ENCODE data around the gene KCNB1.

Gene KCNB1

DNA sequence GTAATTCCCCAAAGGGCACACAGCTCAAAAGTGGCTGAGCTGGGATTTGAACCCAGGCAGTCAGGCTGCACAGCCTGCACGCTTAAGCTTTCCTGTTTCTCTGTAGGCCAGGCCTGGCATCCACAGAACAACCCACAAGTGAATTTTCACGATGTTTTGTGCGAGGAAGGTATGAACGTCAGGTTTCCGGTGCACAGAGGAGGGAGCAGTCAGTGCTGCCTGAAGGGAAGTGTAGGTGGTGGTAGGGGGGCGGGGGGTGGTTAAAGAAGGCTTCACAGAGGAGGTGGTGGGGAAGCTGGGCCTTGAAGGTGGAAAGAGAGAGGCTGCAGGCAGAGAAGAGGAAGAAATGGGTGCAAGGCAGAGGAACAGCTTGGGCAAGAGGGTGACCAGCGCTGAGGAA lies 14.1 kb downstream of the KCNB1 start:
- no peak for DNase-seq

DNA sequence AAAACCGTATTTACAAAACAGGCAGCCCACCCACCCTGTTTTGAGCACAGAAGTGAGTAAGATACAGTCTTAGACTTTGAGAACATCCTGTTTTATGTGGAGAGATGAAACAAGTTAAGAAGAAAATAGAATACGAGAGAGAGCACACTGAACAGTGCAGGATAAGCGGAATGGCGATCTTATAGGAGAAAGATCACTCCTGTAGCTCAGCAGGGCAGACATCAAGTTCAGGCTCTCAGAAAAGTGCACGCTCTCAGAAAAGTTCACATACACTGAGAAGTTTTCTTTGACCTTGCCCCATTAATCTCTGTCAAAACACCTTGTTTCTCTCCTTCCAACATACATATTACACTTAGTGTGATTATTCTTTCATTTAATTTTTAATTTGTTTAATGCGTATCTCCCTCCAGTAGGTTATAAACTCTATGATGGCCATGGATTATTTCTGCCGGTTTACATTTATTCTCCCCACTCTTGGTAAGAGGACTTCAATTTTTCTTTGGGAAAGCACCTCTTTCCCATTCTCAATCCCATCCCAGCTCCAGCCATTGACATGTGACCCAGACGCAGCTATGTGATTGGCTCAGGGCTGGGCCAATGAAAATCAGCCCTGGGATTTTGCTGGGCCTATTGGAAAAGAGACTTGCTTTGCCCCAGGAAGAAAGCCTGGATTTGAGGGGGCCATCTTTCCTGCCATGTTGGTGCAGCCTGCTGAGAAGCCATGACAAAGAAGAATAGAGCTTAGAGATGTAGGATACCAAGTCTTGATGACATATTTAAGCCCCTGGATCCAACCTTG lies 16.2 kb downstream of the KCNB1 start:
- DNase-seq: no peak

DNA sequence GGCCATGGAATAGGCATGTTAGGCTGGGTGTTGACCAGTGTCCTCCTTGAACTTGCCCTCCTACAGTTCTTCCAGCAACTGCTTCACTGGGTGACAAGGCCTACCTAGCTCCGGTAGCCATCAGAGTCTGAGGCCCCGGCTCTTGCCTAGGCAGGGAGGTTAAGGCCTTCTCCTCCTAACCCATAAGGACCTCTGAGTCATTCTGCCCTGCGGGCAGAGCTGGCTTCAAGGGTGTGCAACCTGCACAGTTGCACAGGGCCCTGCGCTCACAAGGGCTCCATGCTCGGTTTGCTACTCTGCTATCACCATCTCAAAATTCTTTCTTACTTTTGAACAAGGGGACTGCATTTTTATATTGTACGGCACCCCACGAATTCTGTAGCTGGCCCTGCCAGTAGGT lies 17.9 kb downstream of the KCNB1 start:
- DNase-seq: no peak

DNA sequence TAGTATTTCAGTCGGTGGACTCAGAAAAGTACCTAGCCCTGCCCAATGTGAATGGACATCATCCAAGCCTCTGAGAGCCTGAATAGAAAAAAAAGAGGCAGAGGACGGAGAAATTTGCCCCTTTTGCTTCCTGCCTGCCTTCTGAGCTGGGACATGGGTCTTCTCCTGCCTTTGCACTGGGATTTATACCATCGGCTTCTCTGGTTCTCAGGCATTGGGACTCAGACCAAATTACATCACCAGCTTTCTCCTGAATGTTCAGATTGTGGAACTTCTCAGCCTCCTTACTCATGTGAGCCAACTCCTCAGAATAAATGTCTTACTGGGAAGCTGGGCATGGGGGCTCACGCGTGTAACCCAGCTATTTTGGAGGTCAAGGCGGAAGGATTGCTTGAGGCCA lies 19.8 kb downstream of the KCNB1 start:
- DNase-seq: no peak

DNA sequence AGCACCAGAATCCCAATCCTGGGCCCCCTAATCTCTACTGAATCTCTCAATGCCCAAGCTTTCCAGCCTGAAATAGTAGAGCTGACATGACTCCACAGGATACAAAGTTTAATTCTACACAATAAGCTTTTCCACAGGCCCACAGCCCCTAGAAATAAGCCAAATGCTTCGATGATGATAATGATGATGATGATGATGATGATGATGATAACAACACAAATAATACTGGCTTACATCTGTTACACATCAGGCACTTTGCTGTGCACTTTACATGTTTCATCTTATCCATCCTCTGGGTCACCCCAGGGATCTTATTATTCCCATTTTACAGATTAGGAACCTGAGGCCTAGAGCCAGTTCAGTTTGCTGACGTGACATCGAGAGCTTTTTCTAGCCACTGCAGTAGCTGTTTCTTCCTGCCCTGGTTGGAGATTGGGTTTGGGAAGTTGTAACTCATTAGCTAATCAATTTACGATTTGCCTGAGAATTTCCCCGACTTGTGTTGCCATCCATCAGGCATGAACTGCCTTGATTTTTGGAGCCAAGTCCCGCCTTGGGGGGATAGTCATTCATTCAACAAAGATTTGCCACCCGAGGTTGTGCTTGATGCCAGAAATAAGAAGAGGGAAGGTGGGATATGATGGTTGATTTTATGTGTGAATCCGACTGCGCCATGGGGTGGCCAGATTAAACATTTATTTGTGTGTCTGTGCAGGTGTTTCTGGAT lies 20.4 kb downstream of the KCNB1 start:
- no peak for DNase-seq

DNA sequence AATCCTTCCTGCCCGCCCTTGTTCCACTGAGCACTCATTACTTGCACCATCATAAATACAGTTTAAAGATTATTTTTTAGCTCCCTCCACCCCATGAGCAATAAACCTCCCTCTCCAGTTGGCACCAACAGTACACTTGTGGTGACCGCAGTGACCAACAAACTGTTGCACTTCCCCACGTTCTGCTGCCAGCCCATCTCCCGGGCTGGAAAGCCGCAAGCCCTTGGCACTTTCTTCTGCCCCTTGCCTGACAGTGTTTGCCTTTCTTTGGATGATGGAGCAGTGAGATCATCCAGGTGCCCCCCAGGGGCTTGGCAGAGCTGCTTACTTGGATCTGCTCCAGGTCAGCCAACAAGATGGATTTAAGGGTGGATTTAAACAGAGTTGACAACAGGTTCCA lies 21.6 kb downstream of the KCNB1 start:
- no peak for DNase-seq

DNA sequence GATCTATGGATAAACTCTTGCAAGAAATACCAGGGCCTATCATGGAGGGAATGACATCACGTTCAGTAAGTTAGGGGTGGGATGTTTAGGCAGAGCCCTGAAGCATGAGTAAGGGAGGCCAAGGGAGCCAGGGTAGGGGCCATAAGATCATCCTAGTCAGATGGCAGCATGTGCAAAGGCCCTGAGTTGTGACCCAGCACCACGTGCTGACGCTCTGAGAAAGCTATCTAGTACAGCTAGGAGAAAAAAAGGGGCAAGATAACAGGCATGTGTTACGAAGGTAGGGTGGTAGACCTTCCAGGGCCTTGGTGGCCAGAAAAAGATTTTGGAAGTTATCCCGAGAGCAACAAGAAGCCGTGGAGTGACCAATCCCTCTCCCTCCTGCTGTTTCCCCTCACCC lies 22.3 kb downstream of the KCNB1 start:
- DNase-seq: no peak

DNA sequence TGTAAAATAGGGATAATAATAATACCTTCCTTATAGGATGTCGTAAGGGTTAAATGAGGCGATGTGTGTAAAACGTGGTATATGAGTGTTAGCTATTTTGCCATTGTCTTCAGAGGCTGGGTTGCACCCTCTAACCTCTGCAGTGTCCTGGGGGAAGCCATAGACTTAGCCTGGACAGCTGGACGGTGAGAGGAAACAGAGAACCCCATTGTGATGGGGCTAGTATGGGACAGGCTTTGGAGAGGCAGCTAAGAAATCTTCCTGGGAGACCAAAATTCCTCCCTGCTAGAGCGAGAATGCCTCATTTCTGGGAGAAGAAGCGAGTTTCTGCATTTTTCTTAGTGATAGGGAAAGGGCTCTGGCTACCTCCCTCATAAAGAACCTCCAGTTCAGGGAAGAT lies 22.8 kb downstream of the KCNB1 start:
- DNase-seq: no peak

DNA sequence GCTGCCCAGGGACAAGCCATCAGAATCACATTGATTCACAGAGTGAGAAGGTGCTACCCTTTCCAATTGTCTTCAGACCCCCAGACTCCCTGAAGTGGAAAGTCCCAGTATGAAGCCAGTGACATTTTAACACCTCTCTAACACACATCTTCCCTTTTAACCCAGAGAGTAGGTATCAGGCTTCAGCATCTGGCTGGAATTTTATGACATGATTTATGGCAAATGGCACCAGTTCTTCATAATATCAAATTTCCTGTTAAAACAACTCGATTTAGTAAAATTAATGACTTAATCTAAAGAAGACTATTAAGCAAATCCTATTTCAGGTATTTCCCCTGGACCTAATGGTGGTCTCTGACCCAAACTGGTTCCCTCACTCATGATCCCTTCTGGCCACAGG lies 25.0 kb downstream of the KCNB1 start:
- DNase-seq: no peak

DNA sequence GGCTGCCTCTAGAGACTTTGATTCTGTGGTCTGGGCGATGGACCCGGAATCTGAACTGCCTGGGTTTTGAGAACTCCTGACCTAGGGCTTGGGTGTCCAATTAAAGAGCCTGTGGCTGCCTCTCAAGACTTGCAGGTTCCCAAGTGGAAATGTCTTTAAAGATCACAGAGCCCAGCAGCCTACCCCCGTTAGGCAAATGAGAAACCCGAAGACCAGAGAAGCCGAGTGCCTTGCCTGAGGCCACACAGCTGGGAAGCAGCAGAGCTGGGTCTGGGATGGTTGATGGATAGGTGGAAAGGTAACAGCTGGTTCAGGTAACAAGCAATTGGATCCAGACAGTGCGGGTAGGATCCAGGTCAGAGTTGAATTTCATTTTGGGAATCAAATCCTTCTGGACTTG lies 25.8 kb downstream of the KCNB1 start:
- no peak for DNase-seq

DNA sequence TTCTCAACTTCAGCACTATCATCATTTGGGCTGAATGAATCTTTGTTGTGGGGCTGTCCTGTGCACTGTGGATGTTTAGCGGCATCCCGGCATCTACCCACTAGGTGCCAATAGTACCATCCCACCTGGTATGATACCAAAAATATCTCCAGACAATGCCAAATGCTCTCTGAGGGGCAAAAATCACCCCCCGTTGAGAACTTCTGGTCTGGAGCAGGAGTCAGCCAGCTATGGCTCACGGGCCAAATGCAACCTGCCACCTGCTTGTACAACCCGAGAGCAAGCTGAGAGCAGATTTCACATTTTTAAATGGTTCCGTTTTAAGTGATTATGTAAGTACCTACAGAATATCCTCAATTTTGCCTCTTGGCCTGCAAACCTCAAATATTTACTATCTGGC lies 26.8 kb downstream of the KCNB1 start:
- DNase-seq: no peak

DNA sequence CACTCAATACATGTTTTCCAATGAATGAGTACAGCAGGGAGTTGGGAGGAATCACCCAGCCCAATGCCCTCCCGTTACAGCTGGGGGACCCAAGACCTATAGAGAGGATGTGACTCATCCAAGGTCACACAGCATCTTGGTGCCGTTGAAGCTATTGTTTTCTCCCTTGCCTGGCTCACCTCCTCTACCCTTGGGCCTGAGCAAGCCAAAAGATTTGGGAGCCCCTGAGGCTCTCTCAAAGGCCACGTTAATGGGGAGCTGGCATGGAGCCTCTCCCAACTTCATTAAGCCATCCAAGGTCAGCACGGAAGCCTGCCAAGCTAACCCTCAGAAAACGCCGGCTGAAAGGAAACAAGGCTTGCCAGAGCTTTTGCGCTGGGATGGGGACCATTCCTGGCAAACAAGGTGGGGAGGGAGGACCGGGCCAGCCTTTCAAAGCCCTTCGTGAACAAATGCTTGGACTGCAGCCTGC lies 30.4 kb downstream of the KCNB1 start:
- no peak for DNase-seq

DNA sequence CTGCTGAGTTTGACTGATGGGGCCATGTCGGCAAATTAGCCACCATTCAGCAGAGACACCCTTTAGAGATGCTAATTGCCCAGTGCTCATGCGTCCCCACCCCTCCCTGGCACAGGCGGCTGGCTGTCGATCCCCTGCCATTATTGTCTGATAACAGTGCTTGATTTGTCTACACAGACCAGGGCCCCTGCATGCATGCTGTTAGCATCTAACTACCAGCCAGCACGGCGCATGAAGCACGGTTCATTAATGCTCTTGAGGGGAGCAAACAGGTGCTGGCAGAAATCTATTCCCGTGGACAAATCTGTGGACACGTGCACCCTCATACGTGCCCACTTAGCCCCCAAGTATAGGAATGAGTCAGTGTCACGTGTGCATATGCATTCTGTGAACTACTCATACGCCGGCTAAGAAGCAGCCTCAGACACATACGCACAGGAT lies 32.2 kb downstream of the KCNB1 start:
- no peak for DNase-seq

DNA sequence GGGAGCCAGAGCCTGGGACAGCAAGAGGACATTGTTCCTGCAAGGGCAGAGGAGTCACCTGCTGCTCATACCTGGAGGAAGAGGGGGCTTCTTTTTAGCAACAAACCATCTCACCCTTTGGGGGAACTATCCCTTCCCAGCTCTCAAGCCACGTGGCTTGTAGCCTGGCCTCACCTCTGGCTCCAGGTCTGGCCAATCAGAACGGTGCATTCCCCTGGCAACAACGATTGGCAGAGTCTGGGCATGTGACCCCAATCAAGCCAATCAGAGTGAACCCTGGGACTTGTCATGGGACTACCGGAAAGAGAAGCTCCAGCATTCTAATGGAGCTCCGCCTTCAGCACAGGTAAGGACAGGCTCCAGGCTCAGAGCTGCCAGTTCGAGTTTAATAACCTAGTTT lies 33.6 kb downstream of the KCNB1 start:
- no peak for DNase-seq

DNA sequence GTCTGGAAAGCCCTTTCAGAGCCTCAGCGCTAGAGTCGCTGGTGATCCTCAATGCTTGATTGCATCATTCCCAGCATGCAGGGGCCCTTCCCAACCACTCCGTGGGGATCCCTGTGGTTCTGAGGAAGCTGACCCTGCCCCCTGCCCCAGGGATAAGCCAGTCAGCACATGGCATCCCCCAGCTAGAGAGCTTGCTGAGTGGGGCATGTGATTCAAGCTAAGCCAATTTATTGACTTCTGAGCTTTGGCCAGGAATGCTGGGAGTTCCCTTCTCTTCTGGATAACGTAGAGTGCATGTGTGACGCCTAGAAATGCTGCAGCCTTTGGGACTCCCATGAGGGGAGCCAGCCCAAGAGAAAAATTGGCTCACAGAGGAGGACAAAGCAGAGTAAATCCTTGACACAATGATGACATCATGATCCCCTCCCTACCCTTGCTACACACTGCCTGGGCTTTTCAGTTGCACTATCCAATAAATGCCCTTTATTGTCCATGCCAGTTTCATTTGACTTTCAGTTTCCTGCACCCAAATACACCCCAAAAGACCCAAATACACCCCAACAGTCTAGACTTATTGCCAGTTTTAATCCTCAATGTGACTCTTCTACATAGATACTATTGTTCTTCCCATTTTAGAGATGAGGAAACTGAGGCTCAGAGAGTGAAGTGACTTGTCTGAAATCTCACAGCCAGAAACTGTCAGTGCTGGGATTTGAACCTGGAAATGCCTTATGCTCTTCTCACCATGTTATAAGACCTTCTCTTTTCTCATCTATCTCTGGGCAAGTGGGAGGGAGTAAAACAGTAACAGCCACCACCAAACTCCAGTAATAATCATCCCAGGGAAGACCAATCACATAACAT lies 34.3 kb downstream of the KCNB1 start:
- no peak for DNase-seq

DNA sequence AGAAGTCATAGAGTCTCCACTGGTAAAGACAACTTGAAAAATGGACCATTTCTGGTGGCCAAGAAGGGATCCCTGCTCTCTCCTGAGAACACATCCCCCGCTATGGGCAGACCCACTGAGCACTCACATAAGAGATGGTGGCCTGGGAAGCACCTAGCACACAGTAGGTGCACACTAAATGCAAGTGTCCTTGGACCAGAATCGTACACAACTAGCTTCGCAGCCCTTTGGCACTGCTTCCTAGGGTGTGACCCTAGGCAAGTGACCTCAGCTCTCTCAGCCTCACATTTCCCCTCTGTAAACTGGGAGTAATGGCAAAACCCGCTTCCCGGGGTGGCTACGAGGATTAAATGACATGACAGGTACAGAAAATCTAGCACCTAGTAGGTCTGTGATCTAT lies 35.1 kb downstream of the KCNB1 start:
- DNase-seq: no peak

DNA sequence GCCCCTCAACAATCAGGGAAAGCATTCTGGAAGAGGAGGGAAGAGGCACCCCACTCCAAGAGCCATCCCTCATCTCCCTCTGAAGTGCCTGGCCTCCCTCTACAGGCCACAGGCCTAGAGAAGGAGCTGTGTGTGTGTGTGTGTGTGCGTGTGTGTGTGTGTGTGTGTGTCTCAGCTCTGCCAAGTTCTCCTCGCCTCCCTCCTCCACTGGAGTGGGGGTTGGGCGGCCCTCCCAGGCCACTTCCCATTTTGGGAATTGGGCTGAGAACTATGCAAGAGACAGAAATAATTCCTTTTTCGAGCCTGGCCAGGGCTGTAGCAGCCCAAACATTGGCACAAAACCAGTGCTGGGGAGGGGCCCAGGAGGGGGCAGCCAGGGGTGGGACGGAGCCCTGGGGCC lies 35.7 kb downstream of the KCNB1 start:
- DNase-seq: no peak

DNA sequence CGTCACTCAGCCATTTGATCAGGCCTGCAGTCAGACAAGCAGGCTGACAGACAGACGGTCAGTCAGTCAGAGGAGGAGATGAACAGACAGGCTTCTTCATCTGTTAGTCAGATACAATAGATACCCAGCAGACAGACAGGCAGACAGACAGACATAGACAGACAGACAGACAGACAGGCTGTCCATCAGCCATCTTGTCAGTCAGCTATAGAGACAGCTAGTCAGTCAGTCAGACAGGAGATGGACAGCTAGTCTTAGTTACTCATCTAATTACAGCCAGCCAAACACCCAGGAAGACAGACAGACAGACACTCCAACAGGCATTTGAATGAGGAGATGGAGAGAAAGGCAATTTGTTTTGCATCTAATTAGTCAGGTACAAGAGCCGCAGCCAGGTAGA lies 36.4 kb downstream of the KCNB1 start:
- DNase-seq: no peak

DNA sequence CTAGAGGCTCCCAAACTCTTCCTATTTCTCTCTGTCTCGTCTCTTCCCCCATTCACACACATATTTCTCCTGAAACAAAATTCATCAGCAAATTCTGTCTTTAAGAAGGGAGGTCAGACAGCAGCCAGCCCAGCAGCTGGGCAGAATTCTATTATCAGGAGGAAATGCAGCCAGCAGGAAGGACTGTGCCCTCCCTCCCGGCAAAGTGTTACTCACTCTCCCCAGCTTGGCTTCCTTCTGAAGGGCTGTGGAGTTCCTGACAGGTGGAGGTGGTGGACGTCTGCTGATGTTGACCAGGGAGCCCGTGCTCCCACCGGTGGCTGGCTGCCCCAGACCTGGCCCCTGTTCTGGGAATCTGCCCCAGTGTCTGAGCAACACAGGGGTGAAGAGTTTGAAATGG lies 37.3 kb downstream of the KCNB1 start:
- no peak for DNase-seq

DNA sequence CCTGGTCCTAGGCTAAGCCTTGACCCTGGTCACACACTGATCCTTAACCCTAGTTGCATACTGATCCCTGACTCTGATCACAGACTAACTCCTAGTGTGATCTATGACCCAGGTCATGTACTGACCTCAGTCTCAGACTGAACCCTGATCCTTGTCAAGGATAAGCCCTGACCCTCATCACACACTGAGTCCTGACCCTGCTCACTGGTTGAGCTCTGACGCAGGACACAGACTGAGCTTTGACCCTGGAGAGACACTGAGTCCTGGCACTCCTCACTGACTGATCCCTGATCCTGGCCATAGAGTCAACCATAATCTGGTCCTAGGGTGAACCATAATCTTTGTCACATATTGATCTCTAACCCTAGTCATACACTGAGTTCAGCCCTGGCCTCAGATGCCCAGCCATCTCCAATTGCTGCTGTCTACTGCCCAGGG lies 37.9 kb downstream of the KCNB1 start:
- DNase-seq: no peak

DNA sequence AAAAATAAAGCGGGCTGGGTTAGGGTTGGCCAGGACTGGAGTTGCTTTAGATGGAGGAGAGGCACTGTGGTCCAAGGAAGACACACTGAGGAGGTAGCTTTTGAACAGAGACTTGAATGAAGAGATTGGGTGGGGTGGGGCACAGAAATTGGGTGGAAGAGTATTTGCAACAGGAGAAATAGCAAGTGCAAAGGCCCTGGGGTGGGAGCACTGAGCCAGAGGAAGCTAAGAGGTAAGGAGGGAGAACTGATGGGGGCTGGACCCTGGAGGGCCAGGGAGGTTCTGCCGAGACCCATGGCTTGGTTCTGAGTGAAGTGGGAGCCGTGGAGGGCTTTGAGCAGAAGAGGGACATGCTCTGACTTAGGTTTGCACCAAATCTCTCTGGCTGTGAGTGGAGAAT lies 45.4 kb downstream of the KCNB1 start:
- DNase-seq: no peak

DNA sequence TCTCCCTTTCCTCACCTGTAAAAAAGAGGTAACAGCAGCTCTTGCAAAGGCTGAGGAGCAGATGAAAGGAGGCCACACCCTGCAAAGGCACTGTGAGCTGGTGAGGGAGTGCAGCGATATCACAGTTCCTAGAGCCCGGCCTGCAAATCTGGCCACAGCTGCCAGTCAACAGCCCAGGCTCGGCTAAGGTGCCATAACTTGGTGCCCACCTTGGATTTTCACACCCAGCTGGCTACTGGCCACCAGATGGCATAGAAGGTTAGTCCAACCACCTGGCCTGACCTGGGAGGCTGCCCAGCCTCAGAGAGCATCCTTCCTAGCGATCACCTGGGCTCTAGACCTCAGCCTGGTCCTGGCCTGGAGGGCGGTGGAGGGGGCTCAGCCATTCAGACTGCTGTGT lies 46.8 kb downstream of the KCNB1 start:
- no peak for DNase-seq

DNA sequence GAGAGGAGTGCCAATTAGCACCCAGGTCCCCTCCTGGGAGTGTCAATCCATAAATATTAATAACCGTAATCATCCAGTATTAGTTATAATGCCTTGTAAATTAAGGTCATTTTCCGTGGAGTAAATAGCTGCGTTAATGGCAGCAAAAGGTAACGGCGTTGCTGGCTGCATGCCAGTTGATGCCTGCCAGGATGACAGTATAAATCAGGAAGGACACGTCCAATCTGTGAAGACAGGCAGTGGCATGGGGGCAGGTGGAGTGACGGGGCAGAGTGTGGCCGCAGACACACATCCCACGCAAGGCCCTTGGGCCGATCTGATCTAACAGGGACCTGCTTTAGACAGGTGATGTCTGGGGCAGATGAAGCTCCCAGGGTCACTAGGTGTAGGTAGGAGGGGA lies 49.1 kb downstream of the KCNB1 start:
- no peak for DNase-seq

DNA sequence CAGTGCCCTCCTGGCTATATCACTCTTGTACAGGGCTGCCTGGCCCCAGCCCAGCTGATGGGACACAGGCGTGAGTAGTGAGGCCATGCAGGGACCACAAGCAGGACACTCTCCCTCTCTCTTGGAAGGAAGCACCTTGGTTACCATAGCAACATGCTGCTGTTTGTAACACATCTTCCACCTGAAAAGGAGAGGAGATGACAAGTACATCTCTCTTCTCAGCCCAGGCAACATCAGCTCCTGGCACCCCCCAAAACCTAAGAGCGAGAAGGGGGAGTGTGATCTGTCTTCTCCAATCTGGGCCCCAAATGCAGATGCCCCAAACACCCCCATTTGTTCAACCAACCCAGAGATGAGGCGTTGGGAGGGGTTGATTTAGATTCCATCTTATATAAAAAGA lies 49.9 kb downstream of the KCNB1 start:
- DNase-seq: no peak
